Renal pelvis (tissue), 12 donors: ENCODE data around the gene KCNK5. TPM values are rescaled to one million over a fixed set of nuclear protein-coding genes. Genes with fewer than 3 reads are reported as not detected.

Source experiments
- DNase-seq: peaks from one replicate; pipeline ENCODE4 v3.0.0-alpha.2; 2013
- long read RNA-seq, 16 experiments: transcript quantifications; one replicate each; lab custom pipeline, GENCODE V29; 2026
- polyA plus RNA-seq, 3 donors: library from polyadenylated mRNA; unstranded; fragments of 120-200 nt; gene quantifications; one replicate each; pipeline ENCODE4 v1.2.1, GENCODE V29; 2013; ENCODE audit not compliant: insufficient read length in 3 of 3

The KCNK5 gene, protein sequence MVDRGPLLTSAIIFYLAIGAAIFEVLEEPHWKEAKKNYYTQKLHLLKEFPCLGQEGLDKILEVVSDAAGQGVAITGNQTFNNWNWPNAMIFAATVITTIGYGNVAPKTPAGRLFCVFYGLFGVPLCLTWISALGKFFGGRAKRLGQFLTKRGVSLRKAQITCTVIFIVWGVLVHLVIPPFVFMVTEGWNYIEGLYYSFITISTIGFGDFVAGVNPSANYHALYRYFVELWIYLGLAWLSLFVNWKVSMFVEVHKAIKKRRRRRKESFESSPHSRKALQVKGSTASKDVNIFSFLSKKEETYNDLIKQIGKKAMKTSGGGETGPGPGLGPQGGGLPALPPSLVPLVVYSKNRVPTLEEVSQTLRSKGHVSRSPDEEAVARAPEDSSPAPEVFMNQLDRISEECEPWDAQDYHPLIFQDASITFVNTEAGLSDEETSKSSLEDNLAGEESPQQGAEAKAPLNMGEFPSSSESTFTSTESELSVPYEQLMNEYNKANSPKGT
- polyA plus RNA-seq, result 10 to 100 TPM; 10.7 to 15.0 (median 14.1) TPM
- long read RNA-seq, donor 1, partial matches to known transcripts, result 7 of 9 reads
- long read RNA-seq, donor 1, other reads (novel, unspliced or antisense), result 0 of 9 reads
- long read RNA-seq, donor 2, partial matches to known transcripts, result 7 of 9 reads
- long read RNA-seq, donor 2, other reads (novel, unspliced or antisense), result 0 of 9 reads
- long read RNA-seq, donor 3, result 0 reads
- long read RNA-seq, donor 4, transcript KCNK5-201 (5 exons, 3,756 nt), result major isoform, 6 of 13 reads
- long read RNA-seq, donor 4, partial matches to known transcripts, result 7 of 13 reads
- long read RNA-seq, donor 4, other reads (novel, unspliced or antisense), result 0 of 13 reads
- long read RNA-seq, donor 5, partial matches to known transcripts, result 0 of 1 reads
- long read RNA-seq, donor 5, other reads (novel, unspliced or antisense), result 0 of 1 reads
- long read RNA-seq, donor 6, partial matches to known transcripts, result 0 of 4 reads
- long read RNA-seq, donor 6, other reads (novel, unspliced or antisense), result 0 of 4 reads
- long read RNA-seq, donor 7, transcript KCNK5-201 (5 exons, 3,756 nt), result major isoform, 5 of 5 reads
- long read RNA-seq, donor 7, partial matches to known transcripts, result 0 of 5 reads
- long read RNA-seq, donor 7, other reads (novel, unspliced or antisense), result 0 of 5 reads
- long read RNA-seq, donor 8, result 0 reads
- long read RNA-seq, donor 9, partial matches to known transcripts, result 10 of 14 reads
- long read RNA-seq, donor 9, other reads (novel, unspliced or antisense), result 0 of 14 reads
- long read RNA-seq, donor 10, partial matches to known transcripts, result 8 of 9 reads
- long read RNA-seq, donor 10, other reads (novel, unspliced or antisense), result 0 of 9 reads
- long read RNA-seq, donor 11, partial matches to known transcripts, result 5 of 6 reads
- long read RNA-seq, donor 11, other reads (novel, unspliced or antisense), result 0 of 6 reads
- long read RNA-seq, donor 12, transcript KCNK5-201 (5 exons, 3,756 nt), result major isoform, 5 of 15 reads
- long read RNA-seq, donor 12, partial matches to known transcripts, result 10 of 15 reads
- long read RNA-seq, donor 12, other reads (novel, unspliced or antisense), result 0 of 15 reads
- long read RNA-seq, donor 13, partial matches to known transcripts, result 0 of 1 reads
- long read RNA-seq, donor 13, other reads (novel, unspliced or antisense), result 0 of 1 reads
- long read RNA-seq, donor 14, partial matches to known transcripts, result 6 of 9 reads
- long read RNA-seq, donor 14, other reads (novel, unspliced or antisense), result 0 of 9 reads
- long read RNA-seq, donor 15, partial matches to known transcripts, result 10 of 12 reads
- long read RNA-seq, donor 15, other reads (novel, unspliced or antisense), result 0 of 12 reads
- long read RNA-seq, donor 16, partial matches to known transcripts, result 0 of 2 reads
- long read RNA-seq, donor 16, other reads (novel, unspliced or antisense), result 0 of 2 reads

DNA sequence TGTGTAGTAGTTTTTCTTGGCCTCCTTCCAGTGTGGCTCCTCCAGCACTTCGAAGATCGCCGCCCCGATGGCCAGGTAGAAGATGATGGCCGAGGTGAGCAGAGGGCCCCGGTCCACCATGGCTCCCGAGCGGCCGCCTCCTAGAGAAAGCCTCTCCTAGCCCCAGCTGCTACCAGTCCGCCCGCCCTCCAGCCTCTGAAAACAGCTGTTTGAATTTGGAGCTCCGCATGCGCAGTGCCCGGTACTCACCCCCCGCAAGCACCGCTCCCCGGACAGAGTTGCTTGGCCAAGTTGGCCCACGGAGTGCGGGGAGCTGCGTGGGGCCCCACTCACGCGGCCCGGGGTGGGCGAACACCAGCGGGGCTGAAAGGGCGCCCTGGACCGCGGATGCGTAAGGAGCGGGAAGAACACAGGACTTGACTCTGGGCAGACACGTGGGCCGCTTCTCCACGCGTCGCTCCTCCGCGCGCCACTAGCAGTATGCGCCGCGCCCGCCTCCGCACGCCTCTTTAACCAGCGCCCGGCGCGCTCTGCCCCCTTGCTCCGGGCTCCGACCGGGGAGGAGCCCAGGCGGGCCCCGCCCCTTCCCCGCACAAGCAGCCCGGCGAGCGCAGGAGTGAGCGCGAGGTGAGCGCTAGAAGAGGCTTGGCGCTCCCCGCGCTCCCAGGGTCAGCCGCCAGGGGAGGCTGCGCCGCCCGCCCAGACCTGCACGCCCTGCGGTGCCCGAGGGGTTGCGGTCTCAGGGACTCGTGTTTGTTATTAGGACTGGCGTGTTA is at the start of gene KCNK5:
Gene KCNK5, minus strand, starts transcription at position 484 of the 776 bp plus-strand sequence. Its CDS starts 364 bp downstream, at position 120.
- peak; percentile 81 for DNase-seq

DNA sequence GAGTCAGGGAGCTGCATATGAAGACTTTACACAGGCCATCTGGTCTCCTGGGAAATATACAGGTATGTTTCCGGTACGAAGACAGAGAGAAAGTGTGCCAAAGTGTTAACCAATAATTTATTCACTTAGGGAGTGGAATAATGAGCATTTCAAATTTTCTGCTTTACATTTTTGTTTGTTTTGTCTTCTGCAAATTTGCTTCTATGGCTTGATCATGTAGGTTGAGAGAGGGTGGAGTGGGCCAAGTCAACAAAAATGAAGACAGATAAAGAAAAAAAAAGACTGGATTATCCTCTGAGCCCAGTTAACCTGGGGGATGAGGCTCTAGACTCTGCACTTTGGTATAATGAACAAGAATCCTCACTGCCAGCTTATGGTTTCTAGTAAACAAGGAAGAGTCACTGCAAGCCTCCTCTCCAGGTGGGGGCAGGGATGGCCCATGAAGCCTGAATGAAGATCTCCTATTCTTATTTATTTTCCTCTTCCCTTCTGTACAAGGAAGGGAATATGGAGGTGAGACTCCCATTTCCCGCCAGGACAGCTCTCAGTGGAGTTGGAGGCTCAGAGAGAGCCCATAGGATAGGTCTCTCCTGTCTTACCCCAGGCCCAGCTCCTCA is 47.2 kb upstream of the KCNK5 start:
- no peak for DNase-seq

DNA sequence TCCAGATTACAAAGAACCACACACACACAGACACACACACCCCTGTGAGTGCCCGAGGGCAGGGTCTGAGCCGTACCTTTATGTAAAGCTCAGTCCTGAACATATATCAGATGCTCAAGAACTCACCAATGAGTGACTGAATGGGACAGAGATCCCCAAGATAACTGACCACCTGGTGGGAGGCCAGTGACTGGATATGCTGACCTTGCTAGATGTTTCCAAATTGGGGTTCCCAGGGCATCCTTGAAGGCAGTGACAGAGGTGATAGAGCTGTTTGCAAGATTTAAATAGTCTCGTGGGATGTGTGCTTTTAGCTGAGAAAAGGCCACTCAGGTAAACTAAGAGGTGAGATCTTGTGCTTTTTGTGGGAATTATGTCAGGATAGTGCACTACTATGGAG is 45.6 kb upstream of the KCNK5 start:
- no peak for DNase-seq

DNA sequence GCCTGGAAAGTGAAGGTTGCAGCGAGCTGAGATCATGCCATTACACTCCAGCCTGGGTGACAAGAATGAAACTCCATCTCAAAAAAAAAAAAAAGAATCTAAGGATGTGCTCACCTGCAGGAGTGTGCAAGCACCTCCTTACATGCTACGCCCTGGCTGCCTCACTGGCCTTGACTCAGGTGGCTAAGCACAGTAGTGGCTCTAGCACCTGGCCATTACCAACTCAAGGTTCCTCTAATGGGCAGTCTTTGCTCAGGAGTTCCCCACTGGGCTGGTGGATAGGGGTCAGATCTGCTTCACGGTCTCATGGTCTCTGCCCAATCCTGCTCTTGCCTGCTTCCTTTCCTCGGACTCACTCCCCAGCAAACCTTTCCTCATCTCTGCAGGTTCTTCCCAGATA is 45.2 kb upstream of the KCNK5 start:
- DNase-seq, result no peak

DNA sequence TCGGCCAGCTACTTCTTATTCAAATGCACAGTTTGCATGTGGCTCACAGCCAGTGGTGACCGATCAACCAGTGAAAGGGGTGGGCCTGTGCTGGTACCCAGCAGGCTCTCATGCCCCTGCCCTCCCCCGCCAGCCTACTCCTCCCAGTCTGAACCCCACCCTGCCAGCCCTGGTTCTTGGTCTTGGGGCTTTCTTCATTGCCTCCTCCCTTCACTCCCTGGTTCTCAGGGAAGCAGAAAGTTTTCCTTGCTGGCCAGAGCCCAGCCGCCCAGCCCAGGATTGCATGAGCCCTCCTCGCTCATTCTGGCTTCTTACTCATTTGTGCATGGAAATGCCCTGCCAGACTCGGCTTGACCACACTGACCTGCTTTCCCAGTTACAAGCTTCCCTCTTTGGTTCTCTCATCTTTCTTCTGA is 44.1 kb upstream of the KCNK5 start:
- DNase-seq, result no peak

DNA sequence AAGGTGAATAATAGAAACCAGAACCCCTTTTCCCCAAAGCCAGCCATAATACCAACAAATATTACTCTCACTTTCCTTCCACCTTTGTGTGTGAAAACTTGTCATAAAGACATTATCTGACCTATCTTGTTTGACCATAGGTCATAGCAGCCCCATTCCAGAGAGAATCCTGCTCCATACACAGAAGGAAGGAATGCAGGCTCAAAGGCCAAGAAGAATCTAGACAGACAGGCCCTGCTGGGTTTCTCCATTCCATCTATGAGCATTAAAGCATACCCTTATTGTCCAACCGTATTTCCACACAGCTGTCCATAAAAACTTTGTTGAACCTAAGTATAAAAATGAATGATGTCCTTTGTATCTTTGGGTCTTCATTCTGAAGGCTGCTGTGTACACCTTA is 40.7 kb upstream of the KCNK5 start:
- no peak for DNase-seq

DNA sequence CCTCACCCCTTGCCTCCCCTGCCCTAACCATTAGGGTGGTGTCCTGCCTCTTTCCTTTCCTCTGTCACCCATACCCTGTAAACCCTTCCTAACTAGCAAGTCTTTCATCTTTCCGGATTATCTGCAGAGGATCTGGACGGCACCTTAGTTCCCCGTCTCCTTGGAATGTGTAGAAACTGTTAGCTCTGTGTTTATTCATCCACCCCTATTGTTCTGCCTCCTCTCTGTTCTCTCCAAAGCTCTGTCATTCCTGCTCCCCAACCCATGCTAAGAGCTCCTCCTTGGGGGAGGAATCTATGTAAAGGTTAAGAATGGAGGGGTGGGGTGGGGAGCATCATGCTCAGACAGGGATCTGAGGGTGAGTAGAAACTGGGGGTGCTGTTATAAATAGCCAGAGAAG is 39.4 kb upstream of the KCNK5 start:
- DNase-seq, result no peak

DNA sequence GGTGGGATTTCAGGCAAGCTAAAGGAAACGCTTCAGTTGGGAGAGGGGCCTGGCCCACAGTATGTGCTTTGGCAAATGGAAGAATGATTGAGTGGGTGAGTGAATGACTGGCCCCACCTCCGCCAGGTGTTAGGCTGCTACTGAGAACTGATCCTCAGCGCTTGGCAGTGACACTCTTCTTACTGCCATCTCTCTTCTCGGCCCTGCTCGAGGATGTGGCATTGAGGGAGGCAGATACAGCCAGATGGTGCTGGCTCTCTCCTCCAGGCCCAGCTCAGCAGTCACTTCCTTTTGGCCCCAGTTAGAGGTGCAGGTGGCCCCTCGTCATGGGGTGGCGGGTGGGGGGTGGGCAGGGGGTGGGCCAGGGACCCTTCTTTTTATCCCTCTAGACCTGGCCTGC is 38.9 kb upstream of the KCNK5 start:
- no peak for DNase-seq

DNA sequence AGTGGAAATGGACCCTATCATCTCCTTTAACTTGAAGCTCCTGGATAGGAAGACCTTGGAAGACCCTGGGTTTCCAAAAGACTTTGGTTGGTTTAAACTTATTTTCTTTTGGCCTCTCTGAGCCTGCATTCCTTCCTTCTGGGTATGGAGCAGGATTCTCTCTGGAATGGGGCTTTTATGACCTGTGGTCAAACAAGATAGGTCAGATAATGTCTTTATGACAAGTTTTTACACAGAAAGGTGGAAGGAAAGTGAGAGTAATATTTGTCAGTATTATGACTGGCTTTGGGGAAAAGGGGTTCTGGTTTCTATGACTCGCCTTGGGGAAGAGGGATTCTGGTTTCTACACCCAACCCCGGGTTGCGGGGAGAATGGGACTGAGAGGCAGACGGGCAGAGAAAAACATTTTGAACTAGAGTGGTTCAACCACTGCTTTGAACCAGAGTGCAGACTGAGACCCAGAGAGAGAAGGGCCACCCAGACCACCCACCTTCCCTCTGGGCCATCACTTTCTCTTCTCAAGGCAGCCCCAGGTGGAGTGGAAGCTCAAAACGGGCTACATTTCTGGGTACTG is 37.6 kb upstream of the KCNK5 start:
- no peak for DNase-seq

DNA sequence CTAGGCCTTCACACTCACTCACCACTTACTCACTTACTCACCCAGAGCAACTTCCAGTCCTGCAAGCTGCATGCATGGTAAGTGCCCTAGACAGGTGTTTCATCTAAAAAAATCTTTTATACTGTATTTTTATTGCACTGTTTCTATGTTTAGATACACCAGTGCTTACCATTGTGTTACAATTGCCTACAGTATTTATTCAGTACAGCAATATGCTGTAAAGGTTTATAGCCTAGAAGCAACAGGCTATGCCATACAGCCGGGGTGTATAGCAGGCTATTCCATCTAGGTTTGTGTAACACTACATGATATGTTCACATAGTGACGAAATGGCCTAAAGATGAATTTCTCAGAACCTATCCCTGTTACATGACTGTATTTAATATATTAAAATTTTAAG is 37.1 kb upstream of the KCNK5 start:
- no peak for DNase-seq

DNA sequence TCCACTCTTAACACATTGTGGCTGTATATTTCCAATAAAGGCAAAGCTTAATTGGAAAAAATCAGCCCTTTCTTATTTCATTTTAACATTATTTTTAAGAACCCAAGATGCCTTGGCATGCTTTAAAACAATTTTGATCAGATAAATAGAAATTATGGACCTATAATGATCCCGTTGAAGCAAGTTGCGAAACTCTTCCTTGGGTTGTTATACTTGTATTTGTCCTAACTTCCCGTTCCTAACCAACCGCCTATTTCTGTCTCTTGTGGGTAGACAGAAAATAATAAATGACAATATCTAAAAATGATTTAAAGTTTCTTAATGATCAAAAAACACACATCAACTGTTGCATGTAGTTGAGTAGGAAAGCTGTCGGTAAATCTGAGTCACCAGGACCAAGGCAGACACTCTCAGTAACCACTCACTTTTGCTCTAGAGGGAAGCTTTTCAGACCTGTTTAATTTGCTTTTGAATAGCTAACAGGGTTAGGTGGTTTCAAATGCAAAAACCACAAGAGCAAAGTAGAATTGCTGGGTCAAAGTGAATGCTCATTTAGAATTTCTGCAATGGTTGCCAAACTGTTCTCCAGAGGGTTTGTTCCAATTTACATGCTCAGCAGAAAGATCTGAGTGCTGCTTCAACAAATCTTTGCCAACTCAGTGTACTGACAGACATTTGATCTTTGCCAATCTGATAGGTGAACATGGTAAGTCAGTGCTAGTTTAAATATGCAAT is 34.2 kb upstream of the KCNK5 start:
- no peak for DNase-seq

DNA sequence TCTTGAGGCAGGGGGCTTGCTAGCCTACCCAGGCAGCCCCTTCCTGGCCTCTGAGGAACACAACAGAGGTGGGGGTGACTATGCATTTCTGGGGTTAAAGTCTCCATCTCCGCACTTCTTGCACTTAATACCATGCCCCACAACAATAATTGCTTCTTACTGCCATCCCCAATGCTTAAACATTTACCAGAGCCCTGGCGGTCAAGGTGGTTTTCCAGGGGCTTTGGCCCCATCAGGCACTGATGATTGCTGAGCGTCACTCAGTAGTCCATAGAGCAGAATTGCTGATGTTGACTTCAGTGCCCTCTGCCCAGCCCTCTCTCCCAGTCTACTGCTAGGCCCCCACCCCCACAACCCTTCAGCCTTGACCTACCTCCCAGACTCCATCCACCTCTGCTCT is 32.5 kb upstream of the KCNK5 start:
- no peak for DNase-seq

DNA sequence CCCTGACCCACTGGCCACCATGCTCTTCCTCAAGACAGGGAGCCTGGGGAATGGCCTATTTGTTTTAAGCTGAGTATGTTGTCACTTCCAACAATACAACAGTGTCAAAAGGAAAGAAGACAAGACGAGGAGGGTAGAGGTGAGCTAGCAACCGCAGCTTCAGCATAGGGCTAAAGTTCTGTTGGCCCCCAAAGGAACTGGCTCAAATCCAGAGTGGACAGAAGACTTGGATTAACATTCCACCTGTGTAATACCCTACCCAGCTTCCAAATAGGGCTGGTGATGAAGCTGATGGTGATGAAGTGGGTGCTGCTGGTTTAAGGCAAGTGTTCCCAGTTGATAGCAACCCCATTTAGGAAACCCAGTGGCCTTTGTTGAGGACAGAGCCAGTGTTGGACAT is 31.7 kb upstream of the KCNK5 start:
- DNase-seq, result no peak

DNA sequence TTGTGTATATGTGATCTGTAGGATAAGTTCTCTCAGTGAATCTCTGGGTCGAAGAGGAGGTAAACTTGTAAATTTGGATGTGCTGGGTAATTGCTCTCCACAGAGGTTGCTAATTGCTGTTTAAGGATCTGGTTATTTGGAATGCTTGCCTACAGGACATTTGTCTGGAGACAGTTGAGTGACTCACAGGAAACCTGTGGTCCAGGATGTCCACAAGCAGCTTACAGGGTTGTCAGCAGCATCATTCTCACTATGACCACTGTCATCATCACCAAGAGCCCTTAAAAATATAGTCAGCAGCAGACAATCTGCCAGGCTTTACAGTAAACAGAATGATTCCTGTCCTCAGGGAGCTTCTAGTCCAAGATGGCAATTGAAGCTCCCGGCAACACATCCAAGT is 31.2 kb upstream of the KCNK5 start:
- DNase-seq, result no peak

DNA sequence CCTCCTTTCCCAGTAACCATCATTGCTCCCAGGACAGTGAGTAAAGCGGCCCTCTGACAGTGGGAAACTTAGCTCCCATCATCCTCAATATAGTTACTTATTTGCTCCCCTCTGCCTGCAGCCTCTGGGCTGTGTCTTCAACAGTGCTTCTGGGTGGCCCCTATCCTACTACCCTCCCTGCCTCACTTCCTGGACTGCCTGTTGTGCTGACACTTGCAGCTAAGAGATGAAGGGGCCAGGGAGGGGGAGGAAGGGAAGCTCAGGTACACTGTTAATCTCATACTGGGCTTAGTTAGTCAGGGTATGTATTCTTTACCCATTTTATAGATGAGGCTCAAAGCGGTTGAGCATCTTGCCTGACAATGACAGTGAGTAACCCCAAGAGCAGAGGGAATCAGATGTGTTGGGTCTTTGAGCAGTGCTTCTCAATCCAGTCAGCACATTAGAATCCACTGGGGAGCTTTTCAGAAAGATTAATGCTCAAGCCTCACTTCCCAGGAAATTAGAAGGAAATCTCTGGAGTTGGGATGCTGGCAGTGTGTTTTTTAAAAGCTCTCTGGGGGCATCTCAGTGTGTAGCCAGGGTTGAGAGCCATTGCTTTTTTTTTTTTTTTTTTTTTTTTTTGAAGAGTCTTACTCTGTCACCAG is 27.1 kb upstream of the KCNK5 start:
- DNase-seq, result no peak

DNA sequence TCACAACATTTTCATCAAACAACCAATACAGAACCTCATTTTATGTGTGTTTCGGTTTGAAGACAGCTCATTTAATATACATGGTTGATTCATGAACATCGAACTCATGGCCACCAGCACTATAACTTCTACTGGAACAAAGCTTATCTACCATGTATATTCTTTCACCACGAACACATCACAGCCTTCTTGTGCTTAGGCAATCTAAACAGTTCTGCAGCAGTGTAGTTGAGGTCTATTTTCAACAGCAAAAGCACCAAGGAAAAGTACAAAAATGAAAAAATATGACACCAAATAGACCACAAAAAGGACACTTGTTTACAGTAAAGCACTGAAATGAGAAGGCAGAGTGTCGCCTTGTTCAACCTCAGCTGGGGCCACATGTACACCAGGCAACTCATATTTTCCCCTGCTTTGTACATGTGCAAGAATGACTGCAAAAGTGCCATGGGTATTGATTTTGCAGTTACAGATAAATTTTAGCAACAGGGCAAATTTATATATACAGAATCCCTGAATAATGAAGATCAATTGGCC is 25.8 kb upstream of the KCNK5 start:
- no peak for DNase-seq

DNA sequence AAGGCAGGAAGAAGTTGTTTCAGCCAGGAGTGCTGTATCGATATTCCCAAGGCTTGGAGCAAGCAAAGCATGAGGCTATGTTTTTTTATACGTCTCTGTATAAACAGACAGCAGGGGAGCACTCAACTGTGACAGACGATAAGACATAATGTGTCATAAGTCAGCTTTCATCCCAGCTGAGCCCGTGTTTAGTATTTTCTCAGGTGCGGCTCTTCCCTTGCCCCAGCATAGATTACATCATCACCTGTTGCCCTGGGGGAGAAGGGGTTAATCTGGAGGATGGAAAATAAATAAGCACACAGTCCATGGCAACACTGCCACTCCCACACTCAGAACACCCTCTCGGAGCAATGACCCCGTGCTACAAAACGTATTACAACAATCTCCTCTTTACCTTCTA is 22.1 kb upstream of the KCNK5 start:
- DNase-seq, result peak; percentile 71

DNA sequence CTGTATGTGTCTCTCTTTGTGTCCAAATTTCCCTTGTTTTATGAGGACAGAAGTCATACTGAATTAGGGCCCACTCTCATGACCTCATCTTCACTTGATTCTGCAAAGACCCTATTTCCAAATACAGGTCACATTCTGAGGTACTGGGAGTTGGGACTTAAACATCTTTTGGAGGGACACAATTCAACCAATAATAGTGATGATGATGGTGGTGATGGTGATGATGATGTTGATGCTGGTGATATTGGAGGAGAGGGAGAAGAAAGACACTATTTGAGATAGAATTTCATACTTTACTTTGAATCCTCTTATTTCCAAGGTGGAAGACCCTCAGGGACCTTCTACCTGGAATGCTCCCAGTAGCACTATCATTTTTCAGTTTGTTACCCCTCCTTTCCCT is 21.2 kb upstream of the KCNK5 start:
- no peak for DNase-seq
